ENCODE measurements around the gene DCAF17.
"Not testable (repeated sequence)": the region's sequence is repeated elsewhere in the genome, so short reads cannot be mapped to it uniquely, and the experiment has no call there.

Gene DCAF17

DNA sequence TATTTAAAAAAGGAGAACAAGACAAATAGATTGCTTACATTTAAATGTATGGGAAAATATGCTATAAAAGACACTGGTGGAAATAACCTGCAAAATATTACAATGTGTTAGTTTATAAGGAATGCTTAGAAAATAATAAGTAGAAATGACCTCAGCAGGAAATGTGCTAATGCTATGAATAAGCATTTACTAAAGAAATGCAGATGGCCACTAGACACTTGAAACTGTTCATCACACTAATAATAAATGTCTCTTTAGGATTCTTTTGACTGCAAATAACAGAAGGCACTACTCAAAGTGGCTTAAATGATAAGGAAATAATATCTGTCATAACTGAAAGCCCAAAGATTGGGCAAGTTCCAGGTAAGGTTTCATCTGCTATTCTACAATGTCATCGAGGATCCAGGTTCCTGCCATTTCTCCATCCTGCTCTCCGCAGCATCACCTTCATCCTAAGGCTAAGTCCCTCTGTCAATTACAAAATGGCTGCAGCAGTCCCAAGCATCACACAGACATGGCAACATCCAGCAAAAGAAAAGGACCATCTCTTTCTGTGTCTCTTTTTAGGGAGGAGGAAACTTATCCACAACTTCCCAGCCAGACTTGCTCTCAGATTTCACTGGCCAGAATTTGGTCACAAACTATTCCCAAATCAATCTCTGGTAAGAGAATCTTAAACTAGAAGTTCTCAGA, 22.1 kb upstream of the DCAF17 start:
- Histone ChIP-seq H2BK5ac (ENCODE audit: low read depth, low read length, poor library complexity, severe bottlenecking) (no peak overlapping the region), H3K9me3 (ENCODE audit: control insufficient read depth, low read length) (no peaks in the 10 kb centered on the region), H2AK5ac (ENCODE audit: low read length, severe bottlenecking) (no peak overlapping the region), H3K4me1 (ENCODE audit: control insufficient read depth, insufficient read depth, low read depth, low read length) (peaks cover 3% of the 10 kb centered on the region), H2BK120ac (ENCODE audit: low read depth, low read length) (no peak overlapping the region), H3K27me3 (ENCODE audit: control insufficient read depth in 1 of 2, insufficient read depth in 1 of 2, low read length in 2 of 2) (no peaks in the 10 kb centered on the region), H3K27ac (ENCODE audit: low read length, poor library complexity, severe bottlenecking) (no peak overlapping the region), H4K8ac (ENCODE audit: low read length) (no peak overlapping the region), H2BK12ac (ENCODE audit: low read length in 2 of 2) (no peak overlapping the region), H3K4ac (ENCODE audit: low read depth in 1 of 2, low read length in 2 of 2) (no peak overlapping the region), H2BK15ac (ENCODE audit: low read depth, poor library complexity, severe bottlenecking) (no peak overlapping the region), H3K18ac (ENCODE audit: low read depth in 1 of 2, low read length in 2 of 2) (no peak overlapping the region), H2AFZ (ENCODE audit: low read depth, low read length) (no peak overlapping the region), H3K23ac (ENCODE audit: low read length in 2 of 2) (no peak overlapping the region), H3K36me3 (ENCODE audit: control insufficient read depth in 1 of 2, insufficient read depth in 2 of 2, low read depth in 1 of 2, low read length in 2 of 2) (no peaks in the 10 kb centered on the region), H3K79me1 (replicated peaks; ENCODE audit: low read length, poor library complexity, severe bottlenecking) (peaks cover 15% of the 10 kb centered on the region), H3K9ac (ENCODE audit: low read length) (peak overlapping the region; percentile 54), H3K4me2 (ENCODE audit: low read length, poor library complexity, severe bottlenecking) (no peak overlapping the region), H4K91ac (ENCODE audit: low read length) (no peak overlapping the region), H3K14ac (ENCODE audit: low read length in 2 of 2) (no peak overlapping the region), H3K4me3 (ENCODE audit: insufficient read depth in 1 of 2, low read depth in 1 of 2, low read length in 2 of 2) (no peak overlapping the region)
- DNase-seq, result peak; percentile 48
- WGBS, result 97% methylated on average over 2 of the region's 2 CpGs

GRCh38 chr2:171412571-171413175, 21.4 kb upstream of the DCAF17 start:
- H3K9me3 ChIP-seq (ENCODE audit: control insufficient read depth, low read length), result no peaks in the 10 kb centered on the region
- H3K14ac ChIP-seq (ENCODE audit: low read length in 2 of 2), result no peak overlapping the region
- H2BK12ac ChIP-seq (ENCODE audit: low read length in 2 of 2), result no peak overlapping the region
- H2BK5ac ChIP-seq (ENCODE audit: low read depth, low read length, poor library complexity, severe bottlenecking), result no peak overlapping the region
- no peak overlapping the region for H2BK120ac ChIP-seq (ENCODE audit: low read depth, low read length)
- H3K4ac ChIP-seq (ENCODE audit: low read depth in 1 of 2, low read length in 2 of 2), result no peak overlapping the region
- no peak overlapping the region for H3K4me2 ChIP-seq (ENCODE audit: low read length, poor library complexity, severe bottlenecking)
- peaks cover 3% of the 10 kb centered on the region for H3K4me1 ChIP-seq (ENCODE audit: control insufficient read depth, insufficient read depth, low read depth, low read length)
- H2AFZ ChIP-seq (ENCODE audit: low read depth, low read length), result no peak overlapping the region
- WGBS, result no CpG with 5 or more reads among the region's 2 CpGs
- no peak overlapping the region for H2AK5ac ChIP-seq (ENCODE audit: low read length, severe bottlenecking)
- no peak overlapping the region for H4K91ac ChIP-seq (ENCODE audit: low read length)
- H3K9ac ChIP-seq (ENCODE audit: low read length), result peak overlapping the region; percentile 54
- H3K4me3 ChIP-seq (ENCODE audit: insufficient read depth in 1 of 2, low read depth in 1 of 2, low read length in 2 of 2), result no peak overlapping the region
- H3K79me1 ChIP-seq (replicated peaks; ENCODE audit: low read length, poor library complexity, severe bottlenecking), result peaks cover 12% of the 10 kb centered on the region
- DNase-seq, result no peak
- no peak overlapping the region for H3K23ac ChIP-seq (ENCODE audit: low read length in 2 of 2)
- H3K27me3 ChIP-seq (ENCODE audit: control insufficient read depth in 1 of 2, insufficient read depth in 1 of 2, low read length in 2 of 2), result no peaks in the 10 kb centered on the region
- no peaks in the 10 kb centered on the region for H3K36me3 ChIP-seq (ENCODE audit: control insufficient read depth in 1 of 2, insufficient read depth in 2 of 2, low read depth in 1 of 2, low read length in 2 of 2)
- no peak overlapping the region for H3K27ac ChIP-seq (ENCODE audit: low read length, poor library complexity, severe bottlenecking)
- no peak overlapping the region for H4K8ac ChIP-seq (ENCODE audit: low read length)
- no peak overlapping the region for H2BK15ac ChIP-seq (ENCODE audit: low read depth, poor library complexity, severe bottlenecking)
- H3K18ac ChIP-seq (ENCODE audit: low read depth in 1 of 2, low read length in 2 of 2), result no peak overlapping the region

DNA sequence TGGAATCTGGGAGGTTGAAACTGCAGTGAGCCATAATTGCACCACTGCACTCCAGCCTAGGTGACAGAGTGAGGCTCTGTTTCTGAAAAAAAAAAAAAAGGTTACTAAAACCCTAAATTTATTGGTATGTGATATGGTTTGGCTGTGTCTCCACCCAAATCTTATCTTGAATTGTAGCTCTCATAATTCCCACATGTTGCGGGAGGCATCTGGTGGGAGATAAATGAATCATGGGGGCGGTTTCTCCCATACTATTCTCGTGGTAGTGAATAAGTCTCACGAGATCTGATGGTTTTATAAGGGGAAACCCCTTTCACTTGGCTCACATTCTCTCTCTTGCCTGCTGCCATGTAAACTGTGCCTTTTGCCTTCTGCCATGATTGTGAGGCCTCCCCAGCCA, 19.4 kb upstream of the DCAF17 start:
- not testable (repeated sequence) for H2AK5ac ChIP-seq (ENCODE audit: low read length, severe bottlenecking); H2BK120ac ChIP-seq (ENCODE audit: low read depth, low read length); H2AFZ ChIP-seq (ENCODE audit: low read depth, low read length); H2BK15ac ChIP-seq (ENCODE audit: low read depth, poor library complexity, severe bottlenecking); H3K4me1 ChIP-seq (ENCODE audit: control insufficient read depth, insufficient read depth, low read depth, low read length); H2BK5ac ChIP-seq (ENCODE audit: low read depth, low read length, poor library complexity, severe bottlenecking); H2BK12ac ChIP-seq (ENCODE audit: low read length in 2 of 2); H3K4me2 ChIP-seq (ENCODE audit: low read length, poor library complexity, severe bottlenecking); H3K18ac ChIP-seq (ENCODE audit: low read depth in 1 of 2, low read length in 2 of 2); H3K9me3 ChIP-seq (ENCODE audit: control insufficient read depth, low read length); H4K8ac ChIP-seq (ENCODE audit: low read length); H3K4ac ChIP-seq (ENCODE audit: low read depth in 1 of 2, low read length in 2 of 2); H3K36me3 ChIP-seq (ENCODE audit: control insufficient read depth in 1 of 2, insufficient read depth in 2 of 2, low read depth in 1 of 2, low read length in 2 of 2); DNase-seq; H3K4me3 ChIP-seq (ENCODE audit: insufficient read depth in 1 of 2, low read depth in 1 of 2, low read length in 2 of 2); H3K27ac ChIP-seq (ENCODE audit: low read length, poor library complexity, severe bottlenecking); H4K91ac ChIP-seq (ENCODE audit: low read length); H3K14ac ChIP-seq (ENCODE audit: low read length in 2 of 2); H3K9ac ChIP-seq (ENCODE audit: low read length); H3K23ac ChIP-seq (ENCODE audit: low read length in 2 of 2); H3K27me3 ChIP-seq (ENCODE audit: control insufficient read depth in 1 of 2, insufficient read depth in 1 of 2, low read length in 2 of 2)
- H3K79me1 ChIP-seq (replicated peaks; ENCODE audit: low read length, poor library complexity, severe bottlenecking), result peaks cover 12% of the 10 kb centered on the region
- WGBS, result 96% methylated on average over 4 of the region's 4 CpGs

GRCh38 chr2:171416009-171416926, 17.8 kb upstream of the DCAF17 start:
- no peaks in the 10 kb centered on the region for H3K9me3 ChIP-seq (ENCODE audit: control insufficient read depth, low read length)

More at GRCh38 chr2:171416009-171416926, 17.8 kb upstream of the DCAF17 start:
- H2AK5ac ChIP-seq (ENCODE audit: low read length, severe bottlenecking), result no peak overlapping the region
- H3K4me3 ChIP-seq (ENCODE audit: insufficient read depth in 1 of 2, low read depth in 1 of 2, low read length in 2 of 2), result no peak overlapping the region
- peaks cover 11% of the 10 kb centered on the region for H3K79me1 ChIP-seq (replicated peaks; ENCODE audit: low read length, poor library complexity, severe bottlenecking)
- H2AFZ ChIP-seq (ENCODE audit: low read depth, low read length), result no peak overlapping the region
- no peak overlapping the region for H3K4me2 ChIP-seq (ENCODE audit: low read length, poor library complexity, severe bottlenecking)
- no peak overlapping the region for H4K8ac ChIP-seq (ENCODE audit: low read length)
- 32% methylated on average over 7 of the region's 7 CpGs for WGBS
- H3K27me3 ChIP-seq (ENCODE audit: control insufficient read depth in 1 of 2, insufficient read depth in 1 of 2, low read length in 2 of 2), result no peaks in the 10 kb centered on the region
- no peak overlapping the region for H3K23ac ChIP-seq (ENCODE audit: low read length in 2 of 2)
- H3K27ac ChIP-seq (ENCODE audit: low read length, poor library complexity, severe bottlenecking), result peak overlapping the region; percentile 72
- peak overlapping the region; percentile 26 for H3K9ac ChIP-seq (ENCODE audit: low read length)
- no peak overlapping the region for H2BK12ac ChIP-seq (ENCODE audit: low read length in 2 of 2)
- H3K14ac ChIP-seq (ENCODE audit: low read length in 2 of 2), result no peak overlapping the region
- no peak overlapping the region for H2BK5ac ChIP-seq (ENCODE audit: low read depth, low read length, poor library complexity, severe bottlenecking)
- H2BK120ac ChIP-seq (ENCODE audit: low read depth, low read length), result no peak overlapping the region
- H3K4ac ChIP-seq (ENCODE audit: low read depth in 1 of 2, low read length in 2 of 2), result no peak overlapping the region
- no peak overlapping the region for H4K91ac ChIP-seq (ENCODE audit: low read length)
- no peaks in the 10 kb centered on the region for H3K36me3 ChIP-seq (ENCODE audit: control insufficient read depth in 1 of 2, insufficient read depth in 2 of 2, low read depth in 1 of 2, low read length in 2 of 2)
- peaks cover 2% of the 10 kb centered on the region for H3K4me1 ChIP-seq (ENCODE audit: control insufficient read depth, insufficient read depth, low read depth, low read length)
- DNase-seq, result peak; percentile 95
- H3K18ac ChIP-seq (ENCODE audit: low read depth in 1 of 2, low read length in 2 of 2), result no peak overlapping the region
- no peak overlapping the region for H2BK15ac ChIP-seq (ENCODE audit: low read depth, poor library complexity, severe bottlenecking)

Measured in mesenchymal stem cell (in vitro differentiated cells and primary cell).